ENCODE results near the gene GPS1.

- TF ChIP-seq POLR2AphosphoS5 (IDR thresholded peaks at IDR 0.05) (no peak), CTCF (IDR thresholded peaks at IDR 0.05) (no peak)
Measured at GRCh38 chr17:82065193-82065637, 13.5 kb downstream of the GPS1 start.

All from suprapubic skin (tissue), 3 donors.